K562 (cell line): ENCODE measurements around the gene SCYGR8. TPM values are rescaled to one million over a fixed set of nuclear protein-coding genes. Genes with fewer than 3 reads are reported as not detected.

ENCODE experiments used
- ATAC-seq: fragments of 200-7000 bp; cut with Tn5 transposase; 3 replicates; pipeline ENCODE4 v1.9.1; 2020; ENCODE audit warnings: moderate library complexity
- BruUV-seq: library from RNA; stranded (reverse); fragments of 400-500 nt; replicated peaks from 2 replicates; lab custom pipeline; 2021; lab: Mats Ljungman, UMichigan
- CTCF ChIA-PET: fragments of 300-600 bp; formaldehyde crosslinking; extraction: SDS; loops from one replicate; lab custom pipeline; 2021; ENCODE audit warnings: low intra/inter-chr PET ratio; lab: Yijun Ruan, JAX
- POLR2A ChIA-PET: fragments of 300-600, 350-650 bp; sonication (Branson Sonifier 250); formaldehyde crosslinking; extraction: SDS; loops from one replicate; lab custom pipeline; 2021; ENCODE audit warnings: antibody characterized with exemption, inconsistent platforms; lab: Yijun Ruan, JAX
- DNase-seq, 4 experiments: peaks; one replicate each; pipeline versions ENCODE4 v3.0.0 to v3.0.0-alpha.2; 2011 to 2018; ENCODE audit warnings: low spot score in 3 of 4, mixed read lengths in 3 of 4; ENCODE audit errors: extremely low read depth in 1 of 4
- FAIRE-seq: peaks from 2 replicates; lab custom pipeline; 2011; peaks lifted over from hg19 to GRCh38; lab: Jason Lieb, UNC
- H2AFZ ChIP-seq: 2 replicates; pipeline ENCODE4 v1.6.0; 2011; ENCODE audit warnings: low read depth, low read length, control low read depth, inconsistent platforms
- H3K27ac ChIP-seq: fragments of 200-600 bp; 3 replicates; pipeline ENCODE4 v1.8.0; 2011; ENCODE audit warnings: low read depth, mild to moderate bottlenecking, control low read depth, inconsistent platforms, low read length, moderate library complexity, mixed read lengths; ENCODE audit errors: extremely low read depth
- H3K27me3 ChIP-seq, 2 experiments: fragments of 300-600 bp in 1 of 2; 2 replicates in 1 of 2; 3 replicates in 1 of 2; pipeline versions ENCODE4 v1.6.0 to v1.8.0; 2011; ENCODE audit warnings: inconsistent platforms in 2 of 2, low read length in 2 of 2, mild to moderate bottlenecking in 1 of 2, mixed read lengths in 1 of 2, moderate library complexity in 1 of 2; ENCODE audit not compliant: control insufficient read depth in 2 of 2, insufficient read depth in 2 of 2
- H3K36me3 ChIP-seq: fragments of 300-600 bp; 3 replicates; pipeline ENCODE4 v1.8.0; 2011; ENCODE audit warnings: mild to moderate bottlenecking, low read length, inconsistent platforms; ENCODE audit not compliant: control insufficient read depth, insufficient read depth
- H3K4me1 ChIP-seq, 2 experiments: fragments of 200-600 bp in 1 of 2; replicated peaks in 1 of 2; 2 replicates in 1 of 2; 3 replicates in 1 of 2; pipeline versions ENCODE4 v1.5.1 to v1.8.0; 2011; ENCODE audit warnings: inconsistent platforms in 2 of 2, low read length in 2 of 2, mild to moderate bottlenecking in 1 of 2, mixed read lengths in 1 of 2, moderate library complexity in 1 of 2; ENCODE audit not compliant: control insufficient read depth in 2 of 2, insufficient read depth in 2 of 2
- H3K4me2 ChIP-seq: 2 replicates; pipeline ENCODE4 v1.6.1; 2011; ENCODE audit warnings: low read length, control low read depth, inconsistent platforms, mixed read lengths; ENCODE audit not compliant: insufficient read depth
- H3K4me3 ChIP-seq: fragments of 200-600 bp; sonication (generic), shearing (Covaris generic); 2 replicates; pipeline ENCODE4 v1.5.1; 2016; ENCODE audit warnings: control low read depth, inconsistent platforms
- H3K79me2 ChIP-seq: fragments of 200-600 bp; 3 replicates; pipeline ENCODE4 v1.8.0; 2011; ENCODE audit warnings: low read length, inconsistent platforms; ENCODE audit not compliant: control insufficient read depth, insufficient read depth
- H3K9ac ChIP-seq, 2 experiments: 2 replicates each; pipeline versions ENCODE4 v1.6.0 to v1.6.1; 2011; ENCODE audit warnings: low read depth in 2 of 2, low read length in 2 of 2, control low read depth in 1 of 2, inconsistent platforms in 1 of 2, mild to moderate bottlenecking in 1 of 2, mixed read lengths in 1 of 2; ENCODE audit not compliant: insufficient read depth in 1 of 2
- H3K9me1 ChIP-seq: one replicate; pipeline ENCODE4 v1.6.0; 2011; ENCODE audit warnings: inconsistent platforms, mild to moderate bottlenecking, low read length, moderate library complexity; ENCODE audit not compliant: control insufficient read depth, insufficient read depth
- H3K9me3 ChIP-seq: replicated peaks from 2 replicates; pipeline ENCODE4 v1.5.1; 2011; ENCODE audit warnings: low read depth, low read length, inconsistent platforms; ENCODE audit not compliant: control insufficient read depth, insufficient read depth
- H4K20me1 ChIP-seq: replicated peaks from 2 replicates; pipeline ENCODE4 v1.6.1; 2011; ENCODE audit warnings: low read length, inconsistent platforms, mixed read lengths; ENCODE audit not compliant: control insufficient read depth, insufficient read depth
- ADNP ChIP-seq: fragments of 200-800 bp; sonication (Bioruptor generic); IDR thresholded peaks from 2 replicates; pipeline ENCODE4 v1.6.1; 2016; ENCODE audit warnings: missing genetic modification characterization, missing compliant biosample characterization
- CBX5 ChIP-seq: IDR thresholded peaks from 2 replicates; pipeline ENCODE4 v1.6.1; 2014; ENCODE audit warnings: low read depth, borderline replicate concordance
- KDM2B ChIP-seq: fragments of 250-450 bp; sonication (Bioruptor Pico); IDR thresholded peaks from 2 replicates; pipeline ENCODE4 v1.8.0; 2021; ENCODE audit warnings: mild to moderate bottlenecking, moderate library complexity
- OTX1 ChIP-seq: fragments of 450-650 bp; formaldehyde crosslinking; IDR thresholded peaks from 2 replicates; pipeline ENCODE4 v1.4.0; 2022; ENCODE audit warnings: mild to moderate bottlenecking
- PHF8 ChIP-seq: fragments of 200-600 bp; sonication (generic); IDR thresholded peaks from 2 replicates; pipeline ENCODE4 v1.6.1; 2012; ENCODE audit warnings: mixed run types, mild to moderate bottlenecking, inconsistent platforms, low read length, moderate library complexity, borderline replicate concordance
- PPARD ChIP-seq: fragments of 250-450 bp; sonication (Bioruptor Pico); IDR thresholded peaks from 2 replicates; pipeline ENCODE4 v1.8.0; 2022; ENCODE audit warnings: inconsistent platforms, mild to moderate bottlenecking, moderate library complexity
- RBBP5 ChIP-seq: fragments of 200-600 bp; sonication (generic); IDR thresholded peaks from 2 replicates; pipeline ENCODE4 v1.6.1; 2012; ENCODE audit warnings: borderline replicate concordance, mild to moderate bottlenecking, low read length, control low read depth, inconsistent platforms; ENCODE audit not compliant: insufficient read depth, poor library complexity, severe bottlenecking
- WGBS: fragments of 100-300 bp; shearing (Covaris generic); methylation state at CpG from one replicate; pipeline ENCODE4 v1.1.6; 2016; ENCODE audit warnings: low coverage, mixed read lengths; ENCODE audit not compliant: insufficient coverage; ENCODE audit errors: missing lambda C conversion rate; 5-methylcytosine and 5-hydroxymethylcytosine counted together
- in situ Hi-C: fragments of 300-500 bp; cut with MboI; formaldehyde crosslinking; loops from 4 replicates; pipeline ENCODE4 v1.15.0; 2018; ENCODE audit warnings: inconsistent platforms, mixed read lengths
- intact Hi-C: fragments of 100-400 bp; cut with micrococcal nuclease; formaldehyde crosslinking; loops from 2 replicates; pipeline ENCODE4 v1.14.2; 2022
- polyA plus RNA-seq, 8 experiments: library from polyadenylated mRNA; depleted of rRNA in 4 of 8; stranded (reverse) in 5 of 8; unstranded in 3 of 8; fragments of >200 nt; fragmentation: Nextera tagmentation in 2 of 8; fragmentation: Illumina TruSeq in 1 of 8; extraction: Ambion mirVana in 2 of 8; extraction: Trizol in 1 of 8; gene quantifications; 2 replicates each; pipeline versions ENCODE4 v1.2.1 to v1.2.3, GENCODE V29; 2011 to 2014; ENCODE audit warnings: inconsistent platforms in 1 of 8, missing spikeins in 1 of 8
- total RNA-seq, 7 experiments: library from RNA; depleted of rRNA in 6 of 7; stranded (reverse); fragments of >200 nt in 6 of 7; fragmentation: Illumina TruSeq in 2 of 7; extraction: Trizol in 2 of 7; gene quantifications; 2 replicates each; pipeline versions ENCODE4 v1.2.1 to v1.2.3, GENCODE V29; 2011 to 2021; ENCODE audit warnings: low replicate concordance in 1 of 7
- TF ChIP-seq, protein P1 (sequence below): sonication (generic); IDR thresholded peaks from 2 replicates; pipeline ENCODE4 v1.6.1; 2016

SCYGR8 gene
- total and polyA plus RNA-seq, 9 of the 15 experiments (the other 6 are each of a cell fraction or from before 2014, with no cell fraction given) = not detected

DNA sequence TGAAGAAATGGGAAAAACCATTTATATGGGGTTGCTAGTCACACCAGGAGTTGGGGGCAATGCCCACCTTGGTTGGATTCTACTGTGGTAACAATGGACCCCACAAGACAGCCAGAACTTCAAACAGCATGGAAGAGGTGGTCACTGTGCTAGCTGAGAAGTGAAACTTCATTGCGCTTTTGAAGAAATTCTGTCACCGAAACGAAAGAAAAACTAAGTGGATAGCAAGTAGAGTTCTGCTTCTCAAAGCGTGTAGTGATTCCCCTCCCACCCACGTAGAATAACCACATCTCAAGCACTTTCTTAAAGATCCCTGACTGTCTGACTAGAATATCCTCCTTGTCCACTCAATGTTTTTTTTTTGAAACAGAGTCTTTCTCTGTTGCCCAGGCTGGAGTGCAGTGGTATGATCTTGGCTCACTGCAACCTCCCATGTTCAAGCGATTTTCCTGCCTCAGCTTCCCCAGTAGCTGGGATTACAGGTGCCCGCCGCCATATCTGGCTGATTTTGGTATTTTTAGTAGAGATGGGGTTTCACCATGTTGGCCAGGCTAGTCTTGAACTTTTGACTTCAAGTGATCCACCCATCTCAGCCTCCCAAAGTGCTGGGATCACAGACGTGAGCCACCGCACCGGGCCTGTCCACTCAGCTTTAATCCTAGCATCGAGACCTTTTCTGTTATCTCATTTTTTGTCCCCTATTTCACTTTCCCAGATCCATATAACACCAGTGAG, 37.9 kb downstream of the SCYGR8 start (continued):
- TF ChIP-seq, protein P1, sequence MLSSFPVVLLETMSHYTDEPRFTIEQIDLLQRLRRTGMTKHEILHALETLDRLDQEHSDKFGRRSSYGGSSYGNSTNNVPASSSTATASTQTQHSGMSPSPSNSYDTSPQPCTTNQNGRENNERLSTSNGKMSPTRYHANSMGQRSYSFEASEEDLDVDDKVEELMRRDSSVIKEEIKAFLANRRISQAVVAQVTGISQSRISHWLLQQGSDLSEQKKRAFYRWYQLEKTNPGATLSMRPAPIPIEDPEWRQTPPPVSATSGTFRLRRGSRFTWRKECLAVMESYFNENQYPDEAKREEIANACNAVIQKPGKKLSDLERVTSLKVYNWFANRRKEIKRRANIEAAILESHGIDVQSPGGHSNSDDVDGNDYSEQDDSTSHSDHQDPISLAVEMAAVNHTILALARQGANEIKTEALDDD = no peak
- TF ChIP-seq KDM2B (CRISPR knock-in tag) (no peak), OTX1 (CRISPR knock-in tag) (no peak), ADNP (tag) (no peak)
- TF ChIP-seq, all 486 proteins: peak for 0

DNA sequence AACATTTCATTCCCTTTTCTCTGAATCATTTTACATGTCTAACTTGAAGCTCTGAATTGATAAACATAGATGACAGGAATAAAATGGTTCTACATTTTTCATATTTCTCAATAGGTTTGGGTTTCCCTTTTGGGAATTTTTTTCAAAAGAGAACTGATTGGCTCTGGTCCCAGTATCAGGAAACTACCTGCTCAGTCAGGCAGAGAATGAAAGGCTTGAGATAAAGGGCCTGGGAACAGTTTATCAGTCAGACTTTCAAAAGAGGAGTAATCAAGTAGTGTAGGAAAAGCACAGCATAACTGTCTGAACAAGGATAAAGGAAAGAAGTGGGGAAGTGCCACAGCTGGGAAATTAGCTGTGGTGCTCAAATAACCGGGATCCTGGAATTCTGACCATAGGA, 39.6 kb downstream of the SCYGR8 start:
- FAIRE-seq (no peak), DNase-seq (no peak), ATAC-seq (no peak)
- intact Hi-C loops = no loop called here
- Histone ChIP-seq H3K4me3 (no peak overlapping the region), H3K27me3 (no peaks in the 10 kb centered on the region), H3K9me3 (no peaks in the 10 kb centered on the region), H3K9ac (no peak overlapping the region), H4K20me1 (no peaks in the 10 kb centered on the region), H3K27ac (no peak overlapping the region), H3K79me2 (no peaks in the 10 kb centered on the region), H3K4me1 (no peaks in the 10 kb centered on the region), H3K36me3 (no peaks in the 10 kb centered on the region), H3K9me1 (no peaks in the 10 kb centered on the region), H2AFZ (no peak overlapping the region), H3K4me2 (no peak overlapping the region)
- in situ Hi-C loops = no loop called here
- CTCF ChIA-PET = no interaction called here
- 0% methylated on average over 1 of the region's 1 CpG for WGBS
- no TSS peak for BruUV-seq
- POLR2A ChIA-PET = no interaction called here
- no peak for TF ChIP-seq PPARD
- no peak for TF ChIP-seq PHF8
- TF ChIP-seq CBX5 = no peak
- no peak for TF ChIP-seq RBBP5
